Neural cell (in vitro differentiated cells): ENCODE data around the gene PPP1R27. TPM values are rescaled to one million over a fixed set of nuclear protein-coding genes. Genes with fewer than 3 reads are reported as not detected.

Experiments used
- H2AFZ ChIP-seq: fragments of 200-600, 300-800 bp; sonication (generic), shearing (Covaris generic); 2 replicates; pipeline ENCODE4 v1.6.0; 2014; ENCODE audit warnings: low read depth, mild to moderate bottlenecking, antibody characterized with exemption, low read length, moderate library complexity
- H3F3A ChIP-seq: fragments of 200-600 bp; shearing (Covaris generic); 2 replicates; pipeline ENCODE4 v1.6.1; 2016; ENCODE audit warnings: mild to moderate bottlenecking, moderate library complexity, mixed read lengths, antibody characterized with exemption, low read length; ENCODE audit not compliant: insufficient read depth, poor library complexity, severe bottlenecking
- H3K27ac ChIP-seq: fragments of 200-600, 300-800 bp; sonication (generic), shearing (Covaris generic); 2 replicates; pipeline ENCODE4 v1.5.1; 2014; ENCODE audit warnings: mild to moderate bottlenecking, low read length, moderate library complexity
- H3K27me3 ChIP-seq: fragments of 300-800, 200-600 bp; sonication (generic), shearing (Covaris generic); 2 replicates; pipeline ENCODE4 v1.6.0; 2014; ENCODE audit warnings: mild to moderate bottlenecking, low read depth, low read length, moderate library complexity; ENCODE audit not compliant: insufficient read depth
- H3K36me3 ChIP-seq: fragments of 300-800, 200-600 bp; sonication (generic), shearing (Covaris generic); 2 replicates; pipeline ENCODE4 v1.5.1; 2014; ENCODE audit warnings: mild to moderate bottlenecking, antibody characterized with exemption, low read length, moderate library complexity; ENCODE audit not compliant: insufficient read depth
- H3K4me2 ChIP-seq: fragments of 300-800, 200-600 bp; sonication (generic), shearing (Covaris generic); 2 replicates; pipeline ENCODE4 v1.6.0; 2014; ENCODE audit warnings: mild to moderate bottlenecking, low read length
- H3K4me3 ChIP-seq: fragments of 300-800, 200-600 bp; sonication (generic), shearing (Covaris generic); 2 replicates; pipeline ENCODE4 v1.5.1; 2014; ENCODE audit warnings: mild to moderate bottlenecking, low read length, moderate library complexity
- H3K79me2 ChIP-seq: fragments of 200-600 bp; shearing (Covaris generic); replicated peaks from 2 replicates; pipeline ENCODE4 v1.6.0; 2014; ENCODE audit warnings: mild to moderate bottlenecking, low read length, moderate library complexity; ENCODE audit not compliant: insufficient read depth
- H3K9ac ChIP-seq: fragments of 300-800, 200-600 bp; sonication (generic), shearing (Covaris generic); 2 replicates; pipeline ENCODE4 v1.6.1; 2016; ENCODE audit warnings: mild to moderate bottlenecking, low read length, mixed read lengths
- H3K9me2 ChIP-seq: fragments of 200-600 bp; shearing (Covaris generic); 2 replicates; pipeline ENCODE4 v1.6.1; 2016; ENCODE audit warnings: mild to moderate bottlenecking, low read length, mixed read lengths; ENCODE audit not compliant: insufficient read depth
- H3K9me3 ChIP-seq: fragments of 200-600, 300-800 bp; sonication (generic), shearing (Covaris generic); 2 replicates; pipeline ENCODE4 v1.6.1; 2016; ENCODE audit warnings: mild to moderate bottlenecking, mixed run types, low read length, moderate library complexity, mixed read lengths
- H4K20me1 ChIP-seq: fragments of 200-600 bp; shearing (Covaris generic); 2 replicates; pipeline ENCODE4 v1.6.1; 2016; ENCODE audit warnings: mild to moderate bottlenecking, mixed run types; ENCODE audit not compliant: insufficient read depth
- EP300 ChIP-seq: fragments of 450-650 bp; conservative IDR thresholded peaks from 2 replicates; pipeline ENCODE4 v1.6.1; 2014; ENCODE audit warnings: antibody characterized with exemption, mild to moderate bottlenecking, moderate library complexity; ENCODE audit not compliant: poor library complexity, severe bottlenecking
- EZH2 ChIP-seq: fragments of 200-600, 300-800 bp; shearing (Covaris generic), sonication (generic); IDR thresholded peaks from 2 replicates; pipeline ENCODE4 v1.6.1; 2014; ENCODE audit warnings: antibody characterized with exemption, low read length, borderline replicate concordance, mild to moderate bottlenecking; ENCODE audit not compliant: insufficient read depth, poor library complexity, severe bottlenecking
- MXI1 ChIP-seq: fragments of 450-650 bp; conservative IDR thresholded peaks from 2 replicates; pipeline ENCODE4 v1.6.1; 2014; ENCODE audit warnings: antibody characterized with exemption, mild to moderate bottlenecking; ENCODE audit not compliant: poor library complexity, severe bottlenecking
- POLR2AphosphoS5 ChIP-seq: IDR thresholded peaks from 2 replicates; pipeline ENCODE4 v1.6.1; 2012
- RAD21 ChIP-seq: fragments of 450-650 bp; conservative IDR thresholded peaks from 2 replicates; pipeline ENCODE4 v1.6.1; 2014; ENCODE audit warnings: antibody characterized with exemption, mild to moderate bottlenecking, moderate library complexity
- SMC3 ChIP-seq: fragments of 450-650 bp; conservative IDR thresholded peaks from 2 replicates; pipeline ENCODE4 v1.6.1; 2014; ENCODE audit warnings: antibody characterized with exemption, mild to moderate bottlenecking, moderate library complexity; ENCODE audit not compliant: poor library complexity
- TAF1 ChIP-seq: IDR thresholded peaks from 2 replicates; pipeline ENCODE4 v1.6.1; 2012; ENCODE audit warnings: low read depth
- polyA plus RNA-seq: library from polyadenylated mRNA; depleted of rRNA; stranded (reverse); fragments of >200 nt; gene quantifications from 2 replicates; pipeline ENCODE4 v1.2.3, GENCODE V29; 2014
- TF ChIP-seq, protein P1 (sequence below): IDR thresholded peaks from 2 replicates; pipeline ENCODE4 v1.6.1; 2012; ENCODE audit warnings: borderline replicate concordance
- TF ChIP-seq, protein P2 (sequence below): fragments of 450-650 bp; IDR thresholded peaks from 2 replicates; pipeline ENCODE4 v1.5.1; 2014; ENCODE audit warnings: antibody characterized with exemption, mild to moderate bottlenecking, moderate library complexity; ENCODE audit not compliant: poor library complexity, severe bottlenecking

The PPP1R27 gene
- polyA plus RNA-seq, 1 donor from 2014 or later, result not detected

DNA sequence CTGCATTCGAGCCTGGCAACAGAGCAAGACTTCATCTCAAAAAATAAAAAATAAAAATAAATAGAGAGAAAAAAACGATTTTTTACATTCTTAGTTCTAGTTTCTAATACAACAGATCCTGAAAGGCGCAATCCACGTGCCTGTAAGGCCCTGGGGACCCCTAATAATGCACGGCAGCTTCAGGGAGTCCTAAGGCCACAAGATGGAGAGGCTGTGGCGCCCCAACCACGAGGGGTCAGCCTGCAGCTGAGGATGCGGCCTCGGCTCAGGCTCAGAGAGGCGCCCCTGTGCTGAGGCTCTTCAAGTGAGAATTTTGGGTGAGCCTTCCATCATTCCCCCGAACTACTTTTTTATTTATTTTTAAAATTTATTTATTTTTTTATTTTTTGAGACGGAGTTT lies 14.6 kb upstream of the PPP1R27 start:
- Histone ChIP-seq H3K9me2 (no peaks in the 10 kb centered on the region), H3F3A (no peaks in the 10 kb centered on the region), H3K9me3 (no peaks in the 10 kb centered on the region), H2AFZ (no peak overlapping the region), H3K27me3 (no peaks in the 10 kb centered on the region), H3K27ac (no peak overlapping the region), H3K4me2 (no peak overlapping the region), H3K9ac (no peak overlapping the region), H4K20me1 (no peaks in the 10 kb centered on the region), H3K79me2 (no peaks in the 10 kb centered on the region), H3K4me3 (no peak overlapping the region), H3K36me3 (peaks cover 4% of the 10 kb centered on the region)
- TF ChIP-seq, protein P1, sequence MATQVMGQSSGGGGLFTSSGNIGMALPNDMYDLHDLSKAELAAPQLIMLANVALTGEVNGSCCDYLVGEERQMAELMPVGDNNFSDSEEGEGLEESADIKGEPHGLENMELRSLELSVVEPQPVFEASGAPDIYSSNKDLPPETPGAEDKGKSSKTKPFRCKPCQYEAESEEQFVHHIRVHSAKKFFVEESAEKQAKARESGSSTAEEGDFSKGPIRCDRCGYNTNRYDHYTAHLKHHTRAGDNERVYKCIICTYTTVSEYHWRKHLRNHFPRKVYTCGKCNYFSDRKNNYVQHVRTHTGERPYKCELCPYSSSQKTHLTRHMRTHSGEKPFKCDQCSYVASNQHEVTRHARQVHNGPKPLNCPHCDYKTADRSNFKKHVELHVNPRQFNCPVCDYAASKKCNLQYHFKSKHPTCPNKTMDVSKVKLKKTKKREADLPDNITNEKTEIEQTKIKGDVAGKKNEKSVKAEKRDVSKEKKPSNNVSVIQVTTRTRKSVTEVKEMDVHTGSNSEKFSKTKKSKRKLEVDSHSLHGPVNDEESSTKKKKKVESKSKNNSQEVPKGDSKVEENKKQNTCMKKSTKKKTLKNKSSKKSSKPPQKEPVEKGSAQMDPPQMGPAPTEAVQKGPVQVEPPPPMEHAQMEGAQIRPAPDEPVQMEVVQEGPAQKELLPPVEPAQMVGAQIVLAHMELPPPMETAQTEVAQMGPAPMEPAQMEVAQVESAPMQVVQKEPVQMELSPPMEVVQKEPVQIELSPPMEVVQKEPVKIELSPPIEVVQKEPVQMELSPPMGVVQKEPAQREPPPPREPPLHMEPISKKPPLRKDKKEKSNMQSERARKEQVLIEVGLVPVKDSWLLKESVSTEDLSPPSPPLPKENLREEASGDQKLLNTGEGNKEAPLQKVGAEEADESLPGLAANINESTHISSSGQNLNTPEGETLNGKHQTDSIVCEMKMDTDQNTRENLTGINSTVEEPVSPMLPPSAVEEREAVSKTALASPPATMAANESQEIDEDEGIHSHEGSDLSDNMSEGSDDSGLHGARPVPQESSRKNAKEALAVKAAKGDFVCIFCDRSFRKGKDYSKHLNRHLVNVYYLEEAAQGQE, result no peak
- TF ChIP-seq POLR2AphosphoS5 (no peak), EP300 (no peak), MXI1 (no peak), RAD21 (no peak), EZH2 (no peak), TAF1 (no peak), SMC3 (no peak)
- TF ChIP-seq, protein P2, sequence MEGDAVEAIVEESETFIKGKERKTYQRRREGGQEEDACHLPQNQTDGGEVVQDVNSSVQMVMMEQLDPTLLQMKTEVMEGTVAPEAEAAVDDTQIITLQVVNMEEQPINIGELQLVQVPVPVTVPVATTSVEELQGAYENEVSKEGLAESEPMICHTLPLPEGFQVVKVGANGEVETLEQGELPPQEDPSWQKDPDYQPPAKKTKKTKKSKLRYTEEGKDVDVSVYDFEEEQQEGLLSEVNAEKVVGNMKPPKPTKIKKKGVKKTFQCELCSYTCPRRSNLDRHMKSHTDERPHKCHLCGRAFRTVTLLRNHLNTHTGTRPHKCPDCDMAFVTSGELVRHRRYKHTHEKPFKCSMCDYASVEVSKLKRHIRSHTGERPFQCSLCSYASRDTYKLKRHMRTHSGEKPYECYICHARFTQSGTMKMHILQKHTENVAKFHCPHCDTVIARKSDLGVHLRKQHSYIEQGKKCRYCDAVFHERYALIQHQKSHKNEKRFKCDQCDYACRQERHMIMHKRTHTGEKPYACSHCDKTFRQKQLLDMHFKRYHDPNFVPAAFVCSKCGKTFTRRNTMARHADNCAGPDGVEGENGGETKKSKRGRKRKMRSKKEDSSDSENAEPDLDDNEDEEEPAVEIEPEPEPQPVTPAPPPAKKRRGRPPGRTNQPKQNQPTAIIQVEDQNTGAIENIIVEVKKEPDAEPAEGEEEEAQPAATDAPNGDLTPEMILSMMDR, result no peak

DNA sequence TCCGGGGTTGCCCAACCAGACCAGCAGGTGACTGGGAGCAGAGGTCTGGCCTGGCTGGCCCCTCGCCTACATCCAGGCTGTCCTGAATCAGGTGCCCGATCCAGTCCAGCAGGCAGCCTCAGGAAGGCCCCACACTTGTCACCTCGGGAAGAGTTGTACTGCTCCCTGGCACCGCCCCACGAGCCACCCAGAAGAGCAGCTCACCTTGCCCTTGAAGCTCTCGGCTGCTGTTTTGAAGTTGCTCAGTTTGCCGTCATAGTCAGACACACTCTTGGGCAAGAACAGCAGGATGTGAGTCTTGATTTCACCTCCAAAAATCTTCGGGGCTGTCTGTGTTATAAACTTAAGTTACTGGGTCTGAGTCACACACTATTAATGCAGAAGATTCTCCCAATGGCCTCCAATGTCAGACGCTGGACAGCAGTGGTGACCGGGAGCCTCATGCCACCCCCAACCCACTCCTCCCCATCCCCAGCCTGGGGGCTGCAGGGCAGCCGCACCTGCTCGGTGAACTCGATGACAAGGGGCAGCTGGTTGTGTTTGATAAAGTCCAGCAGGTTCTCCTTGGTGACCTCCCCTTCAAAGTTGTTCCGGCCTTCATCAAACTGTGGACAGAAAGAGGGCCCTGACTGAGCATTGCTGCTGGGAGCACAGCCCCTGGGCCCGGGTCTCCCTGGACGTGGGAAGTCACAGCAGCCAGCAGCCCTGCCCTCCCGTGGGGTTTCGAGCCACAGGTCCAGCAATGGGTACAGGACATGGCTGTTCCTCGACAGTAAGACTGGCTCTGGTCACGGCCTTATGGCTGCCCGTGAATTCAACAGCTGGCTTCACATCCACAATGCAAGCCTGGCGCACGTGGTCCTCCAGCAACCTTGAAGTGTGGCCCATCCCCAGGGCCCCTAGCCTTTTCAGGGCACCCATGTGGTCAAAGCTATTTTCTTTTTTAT lies 12.2 kb upstream of the PPP1R27 start:
- Histone ChIP-seq H3K9me3 (no peaks in the 10 kb centered on the region), H4K20me1 (no peaks in the 10 kb centered on the region), H3K79me2 (no peaks in the 10 kb centered on the region), H3K27ac (no peak overlapping the region), H3K4me3 (no peak overlapping the region), H3K9ac (no peak overlapping the region), H3K36me3 (peaks cover 4% of the 10 kb centered on the region), H3K4me2 (no peak overlapping the region), H3K27me3 (no peaks in the 10 kb centered on the region), H3F3A (no peaks in the 10 kb centered on the region), H3K9me2 (no peaks in the 10 kb centered on the region), H2AFZ (no peak overlapping the region)
- TF ChIP-seq, protein P2, result no peak
- TF ChIP-seq MXI1 (no peak), RAD21 (no peak), EZH2 (no peak), POLR2AphosphoS5 (no peak), SMC3 (no peak)
- TF ChIP-seq, protein P1, result no peak
